ENCODE data around the gene IGFL1. TPM values are rescaled to one million over a fixed set of nuclear protein-coding genes. Genes with fewer than 3 reads are reported as not detected.
"Not testable (repeated sequence)": the region's sequence is repeated elsewhere in the genome, so short reads cannot be mapped to it uniquely, and the experiment has no call there.

IGFL1 gene
- polyA plus RNA-seq, 6 donors from 2014 or later = not detected

GRCh38 chr19:46221981-46222610 lies 7.4 kb upstream of the IGFL1 start:
- Mint-ChIP-seq H3K27ac (no peak overlapping the region), H3K4me3 (peak overlapping the region in 1 of 8 donors; percentile 14), H3K4me1 (no peaks in the 10 kb centered on the region), H3K36me3 (no peaks in the 10 kb centered on the region), H3K9me3 (peaks cover 0 to 3% (median 0%) of the 10 kb centered on the region in 7 donors), H3K27me3 (peaks cover 33 to 65% (median 43%) of the 10 kb centered on the region in 3 donors)
- DNase-seq = no peak
- no peak for ATAC-seq (ENCODE audit: low read depth in 2 of 2)

- not testable (repeated sequence) for H3K27ac Mint-ChIP-seq; H3K4me3 Mint-ChIP-seq; H3K36me3 Mint-ChIP-seq; H3K9me3 Mint-ChIP-seq; ATAC-seq (ENCODE audit: low read depth in 2 of 2); H3K4me1 Mint-ChIP-seq; DNase-seq
- peaks cover 34 to 65% (median 41%) of the 10 kb centered on the region in 3 donors for H3K27me3 Mint-ChIP-seq
Observed at GRCh38 chr19:46223787-46224186, 5.8 kb upstream of the IGFL1 start.

- no peaks in the 10 kb centered on the region for H3K9me3 Mint-ChIP-seq
- no peak overlapping the region for H3K27ac Mint-ChIP-seq
- no peak for ATAC-seq (ENCODE audit: low read depth in 2 of 2)
- H3K36me3 Mint-ChIP-seq = no peaks in the 10 kb centered on the region
- no peak overlapping the region for H3K4me3 Mint-ChIP-seq
- no peak for DNase-seq
- H3K4me1 Mint-ChIP-seq = peaks cover 0 to 1% (median 0%) of the 10 kb centered on the region in 3 donors
- H3K27me3 Mint-ChIP-seq = peaks cover 29 to 65% (median 37%) of the 10 kb centered on the region in 3 donors
Observed at GRCh38 chr19:46224773-46225172, 4.8 kb upstream of the IGFL1 start.

DNA sequence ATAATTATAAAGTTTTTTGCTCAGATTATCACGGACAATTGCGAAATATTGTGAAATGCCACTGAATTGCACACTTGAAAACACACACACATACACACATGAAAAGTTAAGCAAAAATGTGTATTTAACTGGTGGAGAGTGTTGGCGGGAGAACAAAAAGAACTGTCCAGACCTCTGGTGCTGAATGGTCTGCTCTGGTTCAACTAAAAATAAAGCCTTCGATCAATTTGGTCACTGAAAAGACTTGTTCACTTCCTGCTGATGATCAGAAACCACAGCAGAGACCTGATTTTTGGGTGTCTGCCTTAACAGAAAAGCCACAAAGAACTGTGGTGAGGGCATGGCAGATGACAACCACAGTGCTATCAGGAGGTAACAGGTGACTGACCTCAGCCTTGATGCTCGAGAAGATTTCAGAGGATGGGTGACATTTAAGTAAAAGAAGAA lies 4.0 kb upstream of the IGFL1 start:
- Mint-ChIP-seq H3K4me3 (no peak overlapping the region), H3K27me3 (peaks cover 26 to 71% (median 37%) of the 10 kb centered on the region in 3 donors), H3K4me1 (peaks cover 0 to 1% (median 0%) of the 10 kb centered on the region in 3 donors), H3K36me3 (no peaks in the 10 kb centered on the region), H3K27ac (no peak overlapping the region), H3K9me3 (peaks cover 0 to 2% (median 0%) of the 10 kb centered on the region in 7 donors)
- ATAC-seq (ENCODE audit: low read depth in 2 of 2) = no peak
- no peak for DNase-seq

GRCh38 chr19:46226438-46226973 lies 3.0 kb upstream of the IGFL1 start:
- H3K4me1 Mint-ChIP-seq = peaks cover 0 to 1% (median 0%) of the 10 kb centered on the region in 3 donors
- no peak overlapping the region for H3K4me3 Mint-ChIP-seq
- H3K27me3 Mint-ChIP-seq = peaks cover 25 to 75% (median 37%) of the 10 kb centered on the region in 3 donors
- H3K27ac Mint-ChIP-seq = no peak overlapping the region
- no peaks in the 10 kb centered on the region for H3K36me3 Mint-ChIP-seq
- ATAC-seq (ENCODE audit: low read depth in 2 of 2) (no peak), DNase-seq (no peak)
- H3K9me3 Mint-ChIP-seq = peaks cover 0 to 2% (median 0%) of the 10 kb centered on the region in 7 donors

DNA sequence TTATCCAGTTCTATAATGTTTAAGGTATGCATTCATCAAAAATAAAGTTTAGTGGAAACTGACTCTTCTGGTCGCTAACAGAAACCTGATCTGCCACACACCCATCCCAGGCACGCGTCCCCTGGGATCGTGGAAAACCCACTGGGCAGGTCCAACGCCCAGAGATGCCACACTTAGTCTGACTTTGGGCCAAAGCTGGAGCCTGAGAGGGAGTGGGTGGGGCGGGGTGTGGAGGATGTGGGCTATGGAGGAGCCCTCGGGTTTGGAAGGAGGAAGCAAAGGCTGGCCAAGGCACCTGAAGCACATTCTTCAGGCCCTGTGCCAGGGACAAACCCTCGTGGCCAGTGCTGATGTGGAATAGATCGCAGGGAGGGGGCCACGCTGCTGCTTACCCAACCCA lies 2.5 kb downstream of the IGFL1 start:
- H3K4me3 Mint-ChIP-seq = no peak overlapping the region
- ATAC-seq (ENCODE audit: low read depth in 2 of 2) (no peak), DNase-seq (no peak)
- H3K27ac Mint-ChIP-seq = no peak overlapping the region
- H3K27me3 Mint-ChIP-seq = peaks cover 19 to 41% (median 41%) of the 10 kb centered on the region in 3 donors
- peaks cover 0 to 4% (median 0%) of the 10 kb centered on the region in 7 donors for H3K9me3 Mint-ChIP-seq
- H3K36me3 Mint-ChIP-seq = no peaks in the 10 kb centered on the region
- peaks cover 0 to 1% (median 0%) of the 10 kb centered on the region in 3 donors for H3K4me1 Mint-ChIP-seq

GRCh38 chr19:46232468-46232867 lies 2.9 kb downstream of the IGFL1 start:
- Mint-ChIP-seq H3K27ac (no peak overlapping the region), H3K9me3 (peaks cover 0 to 4% (median 0%) of the 10 kb centered on the region in 7 donors), H3K36me3 (no peaks in the 10 kb centered on the region), H3K4me3 (no peak overlapping the region), H3K27me3 (peaks cover 20 to 41% (median 38%) of the 10 kb centered on the region in 3 donors), H3K4me1 (no peaks in the 10 kb centered on the region)
- no peak for ATAC-seq (ENCODE audit: low read depth in 2 of 2)
- no peak for DNase-seq

- Mint-ChIP-seq H3K4me3 (no peak overlapping the region), H3K36me3 (no peaks in the 10 kb centered on the region), H3K27me3 (peaks cover 18 to 44% (median 43%) of the 10 kb centered on the region in 3 donors), H3K4me1 (no peaks in the 10 kb centered on the region), H3K9me3 (peaks cover 0 to 5% (median 0%) of the 10 kb centered on the region in 7 donors), H3K27ac (no peak overlapping the region)
- no peak for DNase-seq
- no peak for ATAC-seq (ENCODE audit: low read depth in 2 of 2)
Observed at GRCh38 chr19:46232938-46233621, 3.5 kb downstream of the IGFL1 start.

DNA sequence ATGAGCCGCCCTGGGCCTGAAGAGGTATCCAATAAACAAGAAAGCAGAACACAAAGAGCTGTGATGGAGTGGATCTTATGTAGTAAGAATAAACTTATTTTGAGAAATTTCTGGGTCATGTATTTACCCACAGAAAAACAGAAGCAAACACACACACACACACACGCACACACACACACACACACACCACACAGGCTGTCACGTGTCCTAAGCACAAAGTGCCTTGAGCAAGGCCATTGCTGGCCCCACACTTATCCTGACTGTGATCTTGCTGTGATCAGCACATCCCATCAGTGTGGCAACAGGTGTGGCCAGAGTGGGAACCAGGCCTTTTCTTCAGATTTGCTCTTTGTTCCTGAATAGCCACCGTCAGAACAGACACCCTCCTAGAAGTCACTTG lies 4.3 kb downstream of the IGFL1 start:
- H3K4me3 Mint-ChIP-seq; H3K27ac Mint-ChIP-seq; DNase-seq; H3K36me3 Mint-ChIP-seq; ATAC-seq (ENCODE audit: low read depth in 2 of 2); H3K4me1 Mint-ChIP-seq; H3K9me3 Mint-ChIP-seq: not testable (repeated sequence)
- peaks cover 17 to 51% (median 45%) of the 10 kb centered on the region in 3 donors for H3K27me3 Mint-ChIP-seq

- not testable (repeated sequence) for H3K4me1 Mint-ChIP-seq; ATAC-seq (ENCODE audit: low read depth in 2 of 2)
Observed at GRCh38 chr19:46238141-46238540, 8.6 kb downstream of the IGFL1 start.

GRCh38 chr19:46239193-46240024 lies 9.9 kb downstream of the IGFL1 start:
- DNase-seq (no peak), ATAC-seq (ENCODE audit: low read depth in 2 of 2) (no peak)
- Mint-ChIP-seq H3K9me3 (peaks cover 0 to 5% (median 0%) of the 10 kb centered on the region in 7 donors), H3K36me3 (no peaks in the 10 kb centered on the region), H3K4me3 (no peak overlapping the region), H3K27ac (no peak overlapping the region), H3K27me3 (peaks cover 43 to 67% (median 54%) of the 10 kb centered on the region in 3 donors), H3K4me1 (no peaks in the 10 kb centered on the region)

More at GRCh38 chr19:46238141-46238540, 8.6 kb downstream of the IGFL1 start:
- DNase-seq, H3K9me3 Mint-ChIP-seq, H3K4me3 Mint-ChIP-seq, H3K27ac Mint-ChIP-seq, H3K36me3 Mint-ChIP-seq: not testable (repeated sequence)
- peaks cover 38 to 63% (median 48%) of the 10 kb centered on the region in 3 donors for H3K27me3 Mint-ChIP-seq

DNA sequence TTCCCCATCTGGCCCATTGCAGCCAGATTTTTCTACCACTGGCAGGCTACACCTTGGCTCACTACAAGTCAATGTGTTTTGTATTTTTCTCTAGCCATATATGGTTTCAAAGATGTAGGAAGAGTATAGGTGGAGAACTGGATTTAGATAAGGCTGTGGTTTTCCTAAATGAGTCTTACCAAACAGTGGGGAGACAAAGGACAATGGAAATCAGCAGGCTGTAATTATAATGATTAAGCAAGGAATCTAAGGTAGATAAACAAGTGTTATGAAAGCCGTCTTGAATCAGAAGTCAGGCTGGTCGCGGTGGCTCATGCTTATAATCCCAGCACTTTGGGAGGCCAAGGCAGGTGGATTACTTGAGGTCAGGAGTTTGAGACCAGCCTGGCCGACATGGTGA lies 11.2 kb downstream of the IGFL1 start:
- no peak for DNase-seq
- peaks cover 44 to 72% (median 59%) of the 10 kb centered on the region in 3 donors for H3K27me3 Mint-ChIP-seq
- no peak overlapping the region for H3K27ac Mint-ChIP-seq
- H3K4me3 Mint-ChIP-seq = no peak overlapping the region
- no peak for ATAC-seq (ENCODE audit: low read depth in 2 of 2)
- H3K36me3 Mint-ChIP-seq = no peaks in the 10 kb centered on the region
- no peaks in the 10 kb centered on the region for H3K4me1 Mint-ChIP-seq
- peaks cover 0 to 5% (median 0%) of the 10 kb centered on the region in 7 donors for H3K9me3 Mint-ChIP-seq

GRCh38 chr19:46241626-46242025 lies 12.1 kb downstream of the IGFL1 start:
- no peak overlapping the region for H3K27ac Mint-ChIP-seq
- no peaks in the 10 kb centered on the region for H3K4me1 Mint-ChIP-seq
- no peak for DNase-seq
- ATAC-seq (ENCODE audit: low read depth in 2 of 2) = no peak
- peaks cover 0 to 2% (median 0%) of the 10 kb centered on the region in 7 donors for H3K9me3 Mint-ChIP-seq
- H3K36me3 Mint-ChIP-seq = no peaks in the 10 kb centered on the region
- H3K4me3 Mint-ChIP-seq = no peak overlapping the region
- peaks cover 51 to 72% (median 59%) of the 10 kb centered on the region in 3 donors for H3K27me3 Mint-ChIP-seq

Measured in naive B cell (primary cell).